Measurements from ENCODE around the gene AMHR2. TPM values are rescaled to one million over a fixed set of nuclear protein-coding genes. Genes with fewer than 3 reads are reported as not detected.

Gene AMHR2
- total and polyA plus RNA-seq, 9 of the 15 experiments (the other 6 are each of a cell fraction or from before 2014, with no cell fraction given): 8.9 to 49.7 (median 19.3) TPM

DNA sequence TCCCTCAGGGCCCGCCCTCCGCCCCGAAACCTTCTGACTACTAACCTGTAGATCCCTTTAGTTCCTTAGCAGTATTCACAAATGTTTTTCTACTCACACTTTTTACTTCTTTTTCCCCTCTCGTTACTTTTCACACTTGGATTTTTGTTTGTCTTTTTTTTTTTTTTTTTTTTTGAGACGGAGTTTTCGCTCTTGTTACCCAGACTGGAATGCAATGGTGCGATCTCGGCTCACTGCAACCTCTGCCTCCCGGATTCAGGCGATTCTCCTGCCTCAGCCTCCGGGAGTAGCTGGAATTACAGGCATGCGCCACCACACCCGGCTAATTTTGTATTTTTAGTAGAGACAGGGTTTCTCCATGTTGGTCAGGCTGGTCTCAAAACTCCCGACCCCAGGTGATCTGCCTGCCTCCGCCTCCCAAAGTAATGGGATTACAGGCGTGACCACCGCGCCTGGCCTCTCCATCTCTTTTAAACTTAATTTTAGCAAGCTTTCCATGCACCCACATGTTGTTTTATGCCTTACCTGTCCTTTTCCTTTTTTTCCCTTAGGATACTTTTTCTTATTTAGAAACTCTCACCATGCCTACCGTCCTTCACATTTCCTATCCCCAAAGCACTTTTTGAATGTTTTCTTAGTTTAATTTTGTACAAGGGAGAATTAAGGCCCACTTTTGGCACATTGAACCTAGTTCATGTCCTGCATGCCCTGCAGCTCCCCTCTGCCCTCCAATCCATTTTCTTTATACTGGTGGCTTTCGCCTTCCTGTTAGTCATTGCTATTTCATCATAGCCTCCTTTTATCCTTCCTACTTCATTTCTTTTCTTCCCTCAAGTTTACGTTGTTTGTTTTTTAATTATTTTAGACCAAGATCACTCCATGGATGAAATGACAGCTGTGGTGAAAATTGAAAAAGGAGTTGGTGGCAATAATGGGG is 42.6 kb upstream of the AMHR2 start (continued):
- TF ChIP-seq, protein P1, sequence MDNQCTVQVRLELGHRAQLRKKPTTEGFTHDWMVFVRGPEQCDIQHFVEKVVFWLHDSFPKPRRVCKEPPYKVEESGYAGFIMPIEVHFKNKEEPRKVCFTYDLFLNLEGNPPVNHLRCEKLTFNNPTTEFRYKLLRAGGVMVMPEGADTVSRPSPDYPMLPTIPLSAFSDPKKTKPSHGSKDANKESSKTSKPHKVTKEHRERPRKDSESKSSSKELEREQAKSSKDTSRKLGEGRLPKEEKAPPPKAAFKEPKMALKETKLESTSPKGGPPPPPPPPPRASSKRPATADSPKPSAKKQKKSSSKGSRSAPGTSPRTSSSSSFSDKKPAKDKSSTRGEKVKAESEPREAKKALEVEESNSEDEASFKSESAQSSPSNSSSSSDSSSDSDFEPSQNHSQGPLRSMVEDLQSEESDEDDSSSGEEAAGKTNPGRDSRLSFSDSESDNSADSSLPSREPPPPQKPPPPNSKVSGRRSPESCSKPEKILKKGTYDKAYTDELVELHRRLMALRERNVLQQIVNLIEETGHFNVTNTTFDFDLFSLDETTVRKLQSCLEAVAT (IDR thresholded peaks at IDR 0.05): peak; percentile 46 to 78; a peak in 1 of 4 replicates
- TF ChIP-seq SREBF2 (CRISPR knock-in tag; IDR thresholded peaks at IDR 0.05) (no peak), ZNF384 (IDR thresholded peaks at IDR 0.05; ENCODE audit: low read depth, low read length) (peak; percentile 21; the same call in 1 of the 2 replicates), ZNF561 (CRISPR knock-in tag; conservative IDR thresholded peaks at IDR 0.05) (no peak), SMARCA4 (IDR thresholded peaks at IDR 0.05) (peak; percentile 62; the same call in 1 of the 2 replicates), NR2C1 (IDR thresholded peaks at IDR 0.05) (0 out of 2 replicates have a peak, but pooled peaks have one; percentile 15), NR2C1 (tag; IDR thresholded peaks at IDR 0.05) (no peak), SIX5 (IDR thresholded peaks at IDR 0.05; ENCODE audit: borderline replicate concordance in 1 of 2, insufficient read depth in 1 of 2, low read depth in 1 of 2, low read length in 2 of 2) (0 out of 4 replicates have a peak, but pooled peaks of 1 of the 2 experiments have one; percentile 1), CREM (IDR thresholded peaks at IDR 0.05; ENCODE audit: low read depth) (no peak), DPF2 (IDR thresholded peaks at IDR 0.05) (peak; percentile 50), FOXM1 (IDR thresholded peaks at IDR 0.05; ENCODE audit: low read depth) (0 out of 2 replicates have a peak, but pooled peaks have one; percentile 22), FOXM1 (CRISPR knock-in tag; IDR thresholded peaks at IDR 0.05; ENCODE audit: low read depth) (no peak), HDAC1 (IDR thresholded peaks at IDR 0.05) (peak in 1 of 2 experiments; percentile 36; a peak in 1 of 4 replicates)
- TF ChIP-seq, protein P2, sequence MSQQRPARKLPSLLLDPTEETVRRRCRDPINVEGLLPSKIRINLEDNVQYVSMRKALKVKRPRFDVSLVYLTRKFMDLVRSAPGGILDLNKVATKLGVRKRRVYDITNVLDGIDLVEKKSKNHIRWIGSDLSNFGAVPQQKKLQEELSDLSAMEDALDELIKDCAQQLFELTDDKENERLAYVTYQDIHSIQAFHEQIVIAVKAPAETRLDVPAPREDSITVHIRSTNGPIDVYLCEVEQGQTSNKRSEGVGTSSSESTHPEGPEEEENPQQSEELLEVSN (IDR thresholded peaks at IDR 0.05; ENCODE audit: borderline replicate concordance in 1 of 2, extremely low read depth in 1 of 2, insufficient read depth in 1 of 2, insufficient read length in 1 of 2, low read depth in 1 of 2, low read length in 1 of 2, poor library complexity in 1 of 2, severe bottlenecking in 1 of 2): no peak
- TF ChIP-seq, protein P3, sequence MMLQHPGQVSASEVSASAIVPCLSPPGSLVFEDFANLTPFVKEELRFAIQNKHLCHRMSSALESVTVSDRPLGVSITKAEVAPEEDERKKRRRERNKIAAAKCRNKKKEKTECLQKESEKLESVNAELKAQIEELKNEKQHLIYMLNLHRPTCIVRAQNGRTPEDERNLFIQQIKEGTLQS (IDR thresholded peaks at IDR 0.05): peak; percentile 70
- TF ChIP-seq, protein P3 (CRISPR knock-in tag; conservative IDR thresholded peaks at IDR 0.05): no peak
- TF ChIP-seq, protein P4, sequence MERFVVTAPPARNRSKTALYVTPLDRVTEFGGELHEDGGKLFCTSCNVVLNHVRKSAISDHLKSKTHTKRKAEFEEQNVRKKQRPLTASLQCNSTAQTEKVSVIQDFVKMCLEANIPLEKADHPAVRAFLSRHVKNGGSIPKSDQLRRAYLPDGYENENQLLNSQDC (CRISPR knock-in tag; IDR thresholded peaks at IDR 0.05): no peak

All from K562 (cell line).